Measurements from ENCODE around the gene DCAKD. TPM values are rescaled to one million over a fixed set of nuclear protein-coding genes. Genes with fewer than 3 reads are reported as not detected.

DCAKD gene
- total RNA-seq, 4 donors from 2014 or later: 47.7 to 53.2 (median 49.5) TPM

GRCh38 chr17:45016823-45017222, 34.6 kb downstream of the DCAKD start:
- Histone ChIP-seq H3K36me3 (no peaks in the 10 kb centered on the region), H3K27ac (no peak overlapping the region), H3K9me3 (no peaks in the 10 kb centered on the region), H3K27me3 (no peaks in the 10 kb centered on the region), H3K4me3 (no peak overlapping the region), H3K4me1 (peaks cover 0 to 52% (median 26%) of the 10 kb centered on the region in 4 donors)
- no peak for DNase-seq (ENCODE audit: low spot score in 2 of 2)
- 73 to 79% methylated on average over 5 of the region's 5 CpGs for WGBS, 2 donors
- TF ChIP-seq POLR2A (IDR thresholded peaks at IDR 0.05) (no peak), EP300 (IDR thresholded peaks at IDR 0.05) (no peak)
- TF ChIP-seq, protein P1, sequence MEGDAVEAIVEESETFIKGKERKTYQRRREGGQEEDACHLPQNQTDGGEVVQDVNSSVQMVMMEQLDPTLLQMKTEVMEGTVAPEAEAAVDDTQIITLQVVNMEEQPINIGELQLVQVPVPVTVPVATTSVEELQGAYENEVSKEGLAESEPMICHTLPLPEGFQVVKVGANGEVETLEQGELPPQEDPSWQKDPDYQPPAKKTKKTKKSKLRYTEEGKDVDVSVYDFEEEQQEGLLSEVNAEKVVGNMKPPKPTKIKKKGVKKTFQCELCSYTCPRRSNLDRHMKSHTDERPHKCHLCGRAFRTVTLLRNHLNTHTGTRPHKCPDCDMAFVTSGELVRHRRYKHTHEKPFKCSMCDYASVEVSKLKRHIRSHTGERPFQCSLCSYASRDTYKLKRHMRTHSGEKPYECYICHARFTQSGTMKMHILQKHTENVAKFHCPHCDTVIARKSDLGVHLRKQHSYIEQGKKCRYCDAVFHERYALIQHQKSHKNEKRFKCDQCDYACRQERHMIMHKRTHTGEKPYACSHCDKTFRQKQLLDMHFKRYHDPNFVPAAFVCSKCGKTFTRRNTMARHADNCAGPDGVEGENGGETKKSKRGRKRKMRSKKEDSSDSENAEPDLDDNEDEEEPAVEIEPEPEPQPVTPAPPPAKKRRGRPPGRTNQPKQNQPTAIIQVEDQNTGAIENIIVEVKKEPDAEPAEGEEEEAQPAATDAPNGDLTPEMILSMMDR (IDR thresholded peaks at IDR 0.05): no peak

DNA sequence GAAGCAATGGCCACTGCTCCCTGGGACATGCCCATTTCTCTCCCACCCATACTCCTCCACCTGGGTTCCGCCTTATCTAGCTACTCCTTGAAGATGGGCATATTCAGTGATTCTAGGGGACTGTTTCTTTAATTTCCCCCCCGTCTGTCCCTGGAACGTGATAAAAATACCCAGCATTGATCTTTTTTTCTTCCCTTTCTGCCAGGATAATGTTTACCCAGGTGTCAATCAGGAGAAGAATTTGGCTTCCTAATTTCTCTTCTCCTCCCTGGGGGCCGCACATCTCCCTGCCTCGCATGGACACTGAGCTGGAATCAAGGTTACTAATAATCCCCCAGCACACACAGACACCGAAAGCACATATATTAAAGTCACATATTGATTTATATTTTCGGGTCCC, 35.2 kb downstream of the DCAKD start:
- H3K4me1 ChIP-seq: peaks cover 0 to 46% (median 23%) of the 10 kb centered on the region in 4 donors
- H3K4me3 ChIP-seq: no peak overlapping the region
- no peak for DNase-seq (ENCODE audit: low spot score in 2 of 2)
- no peak for TF ChIP-seq POLR2A (IDR thresholded peaks at IDR 0.05)
- TF ChIP-seq, protein P1 (IDR thresholded peaks at IDR 0.05): no peak
- TF ChIP-seq EP300 (IDR thresholded peaks at IDR 0.05): no peak
- 65 to 66% methylated on average over 7 of the region's 7 CpGs for WGBS, 2 donors
- no peaks in the 10 kb centered on the region for H3K27me3 ChIP-seq
- H3K27ac ChIP-seq: no peak overlapping the region
- no peaks in the 10 kb centered on the region for H3K9me3 ChIP-seq
- H3K36me3 ChIP-seq: no peaks in the 10 kb centered on the region

- no peak for TF ChIP-seq POLR2A (IDR thresholded peaks at IDR 0.05)
- TF ChIP-seq, protein P1 (IDR thresholded peaks at IDR 0.05): no peak
- TF ChIP-seq EP300 (IDR thresholded peaks at IDR 0.05): no peak
- Histone ChIP-seq H3K27me3 (no peaks in the 10 kb centered on the region), H3K9me3 (no peaks in the 10 kb centered on the region), H3K36me3 (no peaks in the 10 kb centered on the region), H3K4me3 (no peak overlapping the region), H3K4me1 (peaks cover 0 to 19% (median 2%) of the 10 kb centered on the region in 4 donors), H3K27ac (peak overlapping the region in 1 of 4 donors; percentile 39)
- 54 to 58% methylated on average over 17 of the region's 17 CpGs for WGBS, 2 donors
- DNase-seq (ENCODE audit: low spot score in 2 of 2): no peak
These were observed 38.1 kb downstream of the DCAKD start for GRCh38 chr17:45013021-45013997.

- WGBS, 2 donors: 86 to 88% methylated on average over 1 of the region's 1 CpG
- peaks cover 0 to 13% (median 0%) of the 10 kb centered on the region in 4 donors for H3K4me1 ChIP-seq
- no peak overlapping the region for H3K4me3 ChIP-seq
- no peak for DNase-seq (ENCODE audit: low spot score in 2 of 2)
- no peaks in the 10 kb centered on the region for H3K27me3 ChIP-seq
- H3K27ac ChIP-seq: no peak overlapping the region
- TF ChIP-seq POLR2A (IDR thresholded peaks at IDR 0.05): no peak
- TF ChIP-seq, protein P1 (IDR thresholded peaks at IDR 0.05): no peak
- no peak for TF ChIP-seq EP300 (IDR thresholded peaks at IDR 0.05)
- H3K9me3 ChIP-seq: no peaks in the 10 kb centered on the region
- no peaks in the 10 kb centered on the region for H3K36me3 ChIP-seq
These were observed 39.7 kb downstream of the DCAKD start for GRCh38 chr17:45011767-45012166.
